ENCODE data around the gene NFIL3. TPM values are rescaled to one million over a fixed set of nuclear protein-coding genes. Genes with fewer than 3 reads are reported as not detected.

The NFIL3 gene
- total RNA-seq, 1 experiment from 2014 or later: 9.3 TPM

DNA sequence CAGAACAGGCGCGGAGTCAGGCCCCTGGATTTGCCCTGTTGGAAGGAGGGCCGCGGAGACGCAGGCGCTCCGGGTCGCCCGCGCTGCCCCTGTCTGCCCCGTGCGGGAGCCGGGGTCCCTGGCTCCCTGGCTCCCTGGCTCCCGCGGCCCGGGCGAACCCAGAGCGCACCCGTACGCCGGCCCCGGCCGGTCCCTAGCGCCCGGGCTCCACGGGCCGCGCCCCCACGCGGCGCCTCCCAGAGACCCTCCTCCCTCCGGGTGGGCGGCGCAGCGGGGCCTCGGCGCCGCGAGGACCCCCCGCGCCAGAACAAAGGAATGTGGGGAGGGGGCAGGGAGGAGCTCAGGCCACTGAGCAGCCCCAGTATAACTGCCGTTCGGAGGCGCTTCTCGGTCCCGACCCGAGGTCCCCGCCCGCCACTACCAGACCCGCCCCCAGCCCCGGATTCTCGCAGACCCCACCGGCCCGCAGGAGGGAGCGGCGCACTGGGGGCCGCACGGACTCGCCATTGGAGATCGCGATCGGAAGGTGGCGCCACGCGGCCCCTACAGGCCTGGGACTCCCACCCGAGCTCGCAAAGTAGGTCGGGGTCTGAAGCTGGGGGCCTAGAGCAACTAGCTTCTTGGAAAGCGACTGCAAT lies 2.4 kb downstream of the NFIL3 start:
- DNase-seq: no peak

DNA sequence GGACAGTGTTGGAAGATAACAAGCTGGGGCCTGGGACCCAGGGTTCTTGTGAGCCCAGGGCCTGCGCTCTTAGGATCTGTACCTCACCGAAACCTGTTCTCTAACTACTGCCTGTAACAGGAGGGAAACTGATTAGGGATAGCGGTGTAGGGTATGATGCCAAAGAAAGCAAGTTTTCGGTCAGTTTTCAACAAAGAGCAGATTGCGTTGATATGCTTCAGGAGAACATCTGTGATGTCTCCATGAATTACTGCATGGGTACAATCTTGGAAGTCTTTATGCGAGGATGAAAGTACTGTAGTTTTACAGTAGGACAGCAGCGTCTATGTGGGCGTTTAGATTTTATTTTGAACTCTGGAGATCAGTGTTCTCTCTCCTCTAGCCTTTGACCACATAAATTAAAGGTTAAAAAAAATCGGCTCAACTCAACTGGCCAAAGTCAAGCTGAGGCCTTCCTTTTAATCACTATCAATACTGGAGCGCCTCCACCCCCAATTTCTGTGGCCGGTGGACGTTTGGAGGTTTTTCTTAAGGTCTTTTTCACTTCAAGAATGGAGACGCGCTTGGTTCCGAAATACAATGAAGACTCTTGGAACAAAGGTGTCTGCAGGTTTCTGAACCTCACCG lies 3.0 kb downstream of the NFIL3 start:
- Histone ChIP-seq H3K27ac (peak overlapping the region; percentile 99), H3K27me3 (ENCODE audit: insufficient read depth, low read depth) (no peaks in the 10 kb centered on the region), H3K4me3 (peak overlapping the region; percentile 19; the same call in 1 of the 2 replicates), H3K4me2 (peak overlapping the region; percentile 73), H3K36me3 (ENCODE audit: low read depth) (no peaks in the 10 kb centered on the region), H3K9me2 (ENCODE audit: insufficient read depth) (no peaks in the 10 kb centered on the region), H4K20me1 (ENCODE audit: insufficient read depth) (no peaks in the 10 kb centered on the region), H3K79me2 (ENCODE audit: low read depth) (peaks cover 73% of the 10 kb centered on the region), H2AFZ (no peak overlapping the region), H3F3A (ENCODE audit: insufficient read depth, low read depth) (peaks cover 37% of the 10 kb centered on the region), H3K9me3 (ENCODE audit: insufficient read depth, low read depth) (no peaks in the 10 kb centered on the region), H3K4me1 (replicated peaks; ENCODE audit: insufficient read depth) (peaks cover 59% of the 10 kb centered on the region)
- TF ChIP-seq EZH2 (IDR thresholded peaks at IDR 0.05; ENCODE audit: low read depth) (no peak), CTCF (conservative IDR thresholded peaks at IDR 0.05) (no peak)
- BruUV-seq (replicated peaks): no TSS peak
- ChIA-PET POLR2A (ENCODE audit: unreplicated experiment) (no interaction called here), CTCF (interaction anchor here (1.2 kb wide), 2 partner anchors 331 to 332 kb away, joined by 4 to 5 read pairs; no protein-coding TSS in a partner anchor)
- intact Hi-C loops (cut with micrococcal nuclease; ENCODE audit: unreplicated experiment): loop anchor here (5.0 kb wide), 1 partner anchor 108 kb away; no protein-coding TSS in a partner anchor
- no peak for DNase-seq

More for the DNA sequence above, 2.4 kb downstream of the NFIL3 start:
- ChIA-PET CTCF (interaction anchor here (0.6 to 1.2 kb wide), 3 partner anchors 78 to 506 kb away, joined by 3 to 4 read pairs (median 3); no protein-coding TSS in a partner anchor), POLR2A (ENCODE audit: unreplicated experiment) (no interaction called here)
- H2AFZ ChIP-seq: no peak overlapping the region
- intact Hi-C loops (cut with micrococcal nuclease; ENCODE audit: unreplicated experiment): loop anchor here (5.0 kb wide), 1 partner anchor 109 kb away; no protein-coding TSS in a partner anchor
- H3K27ac ChIP-seq: no peak overlapping the region
- peaks cover 56% of the 10 kb centered on the region for H3K4me1 ChIP-seq (replicated peaks; ENCODE audit: insufficient read depth)
- peak overlapping the region; percentile 91; the same call in 1 of the 2 replicates for H3K4me3 ChIP-seq
- H3K79me2 ChIP-seq (ENCODE audit: low read depth): peaks cover 67% of the 10 kb centered on the region
- H3K27me3 ChIP-seq (ENCODE audit: insufficient read depth, low read depth): no peaks in the 10 kb centered on the region
- H3K9me3 ChIP-seq (ENCODE audit: insufficient read depth, low read depth): no peaks in the 10 kb centered on the region
- H4K20me1 ChIP-seq (ENCODE audit: insufficient read depth): no peaks in the 10 kb centered on the region
- no peaks in the 10 kb centered on the region for H3K36me3 ChIP-seq (ENCODE audit: low read depth)
- TF ChIP-seq EZH2 (IDR thresholded peaks at IDR 0.05; ENCODE audit: low read depth) (no peak), CTCF (conservative IDR thresholded peaks at IDR 0.05) (no peak)
- no peaks in the 10 kb centered on the region for H3K9me2 ChIP-seq (ENCODE audit: insufficient read depth)
- H3K4me2 ChIP-seq: peak overlapping the region; percentile 88
- H3F3A ChIP-seq (ENCODE audit: insufficient read depth, low read depth): peaks cover 41% of the 10 kb centered on the region
- BruUV-seq (replicated peaks): no TSS peak

GRCh38 chr9:91419222-91420191 lies 4.1 kb downstream of the NFIL3 start:
- TF ChIP-seq CTCF (conservative IDR thresholded peaks at IDR 0.05) (no peak), EZH2 (IDR thresholded peaks at IDR 0.05; ENCODE audit: low read depth) (no peak)
- no peaks in the 10 kb centered on the region for H3K9me3 ChIP-seq (ENCODE audit: insufficient read depth, low read depth)
- CTCF ChIA-PET: interaction anchor here (0.6 to 1.2 kb wide), 5 partner anchors 22 to 330 kb away, joined by 3 to 5 read pairs (median 4); no protein-coding TSS in a partner anchor
- H3K36me3 ChIP-seq (ENCODE audit: low read depth): no peaks in the 10 kb centered on the region
- H3K27ac ChIP-seq: peak overlapping the region; percentile 99
- POLR2A ChIA-PET (ENCODE audit: unreplicated experiment): interaction anchor here (0.6 to 0.8 kb wide), 2 partner anchors 98 to 386 kb away, joined by 3 to 4 read pairs; no protein-coding TSS in a partner anchor
- peaks cover 84% of the 10 kb centered on the region for H3K79me2 ChIP-seq (ENCODE audit: low read depth)
- no peaks in the 10 kb centered on the region for H4K20me1 ChIP-seq (ENCODE audit: insufficient read depth)
- peaks cover 31% of the 10 kb centered on the region for H3F3A ChIP-seq (ENCODE audit: insufficient read depth, low read depth)
- TSS peak; percentile 35 for BruUV-seq (replicated peaks)
- peak overlapping the region; percentile 41; the same call in 1 of the 2 replicates for H3K4me3 ChIP-seq
- H3K4me2 ChIP-seq: peak overlapping the region; percentile 73
- intact Hi-C loops (cut with micrococcal nuclease; ENCODE audit: unreplicated experiment): loop anchor here (5.0 kb wide), 1 partner anchor 107 kb away; no protein-coding TSS in a partner anchor
- DNase-seq: peak; percentile 53 to 89
- H3K27me3 ChIP-seq (ENCODE audit: insufficient read depth, low read depth): no peaks in the 10 kb centered on the region
- no peak overlapping the region for H2AFZ ChIP-seq
- H3K9me2 ChIP-seq (ENCODE audit: insufficient read depth): no peaks in the 10 kb centered on the region
- peaks cover 59% of the 10 kb centered on the region for H3K4me1 ChIP-seq (replicated peaks; ENCODE audit: insufficient read depth)

All from PC-9 (cell line).